H1 (cell line): Measurements from ENCODE around the gene PAQR4. TPM values are rescaled to one million over a fixed set of nuclear protein-coding genes. Genes with fewer than 3 reads are reported as not detected.

Experiments
- BCL11A ChIP-seq, 2 experiments: IDR thresholded peaks; one replicate each; pipeline ENCODE4 v1.6.1; 2011; ENCODE audit warnings: low read depth in 2 of 2, low read length in 2 of 2, mild to moderate bottlenecking in 2 of 2
- CBX5 ChIP-seq: fragments of 300-800, 300-1000 bp; sonication (generic); IDR thresholded peaks from 2 replicates; pipeline ENCODE4 v1.7.1; 2016; ENCODE audit warnings: antibody characterized with exemption, low read length, low read depth
- CEBPB ChIP-seq: IDR thresholded peaks from 2 replicates; pipeline ENCODE4 v1.6.1; 2012; ENCODE audit warnings: low read depth, low read length
- CREB1 ChIP-seq: IDR thresholded peaks from 2 replicates; pipeline ENCODE4 v1.6.1; 2012; ENCODE audit warnings: inconsistent platforms
- EGR1 ChIP-seq: IDR thresholded peaks from 2 replicates; pipeline ENCODE4 v1.6.1; 2011; ENCODE audit warnings: low read depth, low read length, borderline replicate concordance
- FOSL1 ChIP-seq: IDR thresholded peaks from 2 replicates; pipeline ENCODE4 v1.6.1; 2011; ENCODE audit warnings: mild to moderate bottlenecking, low read depth, low read length, moderate library complexity; ENCODE audit not compliant: insufficient read depth
- GABPA ChIP-seq: IDR thresholded peaks from 2 replicates; pipeline ENCODE4 v1.6.1; 2011; ENCODE audit warnings: mild to moderate bottlenecking, low read length, moderate library complexity, borderline replicate concordance; ENCODE audit not compliant: insufficient read depth
- POLR2AphosphoS5 ChIP-seq: IDR thresholded peaks from 2 replicates; pipeline ENCODE4 v1.6.1; 2011; ENCODE audit warnings: low read depth, low read length
- SP4 ChIP-seq: IDR thresholded peaks from 2 replicates; pipeline ENCODE4 v1.6.1; 2012; ENCODE audit warnings: low read length, inconsistent platforms
- SRF ChIP-seq: IDR thresholded peaks from 2 replicates; pipeline ENCODE4 v1.6.1; 2011; ENCODE audit warnings: mild to moderate bottlenecking, low read depth, low read length, moderate library complexity
- TAF7 ChIP-seq: optimal IDR thresholded peaks from 2 replicates; pipeline ENCODE3; 2011; ENCODE audit warnings: low read depth, mild to moderate bottlenecking, inconsistent platforms, low read length, moderate library complexity, borderline replicate concordance
- TCF12 ChIP-seq: IDR thresholded peaks from 2 replicates; pipeline ENCODE4 v1.6.1; 2011; ENCODE audit warnings: low read depth, mild to moderate bottlenecking, low read length
- polyA plus RNA-seq, 7 experiments: library from polyadenylated mRNA; depleted of rRNA in 3 of 7; stranded (reverse) in 5 of 7; unstranded in 2 of 7; fragments of >200 nt in 5 of 7; fragments of 200-250 nt in 2 of 7; gene quantifications; 1 replicate in 5 of 7; 2 replicates in 1 of 7; 4 replicates in 1 of 7; pipeline versions ENCODE4 v1.2.1 to v1.2.3, GENCODE V29; 2011 to 2013; ENCODE audit warnings: missing spikeins in 2 of 7, mixed read lengths in 2 of 7
- total RNA-seq: library from RNA; stranded (reverse); fragmentation: NEBNext Ultra II Directional; extraction: Animal tissue kit (Norgen Biotek cat#: 25700); gene quantifications from 2 replicates; pipeline ENCODE4 v1.2.1, GENCODE V29; 2021
- TF ChIP-seq, protein P1 (sequence below): fragments of 300-600 bp; sonication (generic); IDR thresholded peaks from 2 replicates; pipeline ENCODE4 v1.7.1; 2012; ENCODE audit warnings: low read length, moderate library complexity, mild to moderate bottlenecking, inconsistent platforms; ENCODE audit not compliant: insufficient replicate concordance

The PAQR4 gene
- total and polyA plus RNA-seq, 2 of the 8 experiments (the other 6 are each of a cell fraction or from before 2014, with no cell fraction given) = 28.2 to 34.6 TPM

DNA sequence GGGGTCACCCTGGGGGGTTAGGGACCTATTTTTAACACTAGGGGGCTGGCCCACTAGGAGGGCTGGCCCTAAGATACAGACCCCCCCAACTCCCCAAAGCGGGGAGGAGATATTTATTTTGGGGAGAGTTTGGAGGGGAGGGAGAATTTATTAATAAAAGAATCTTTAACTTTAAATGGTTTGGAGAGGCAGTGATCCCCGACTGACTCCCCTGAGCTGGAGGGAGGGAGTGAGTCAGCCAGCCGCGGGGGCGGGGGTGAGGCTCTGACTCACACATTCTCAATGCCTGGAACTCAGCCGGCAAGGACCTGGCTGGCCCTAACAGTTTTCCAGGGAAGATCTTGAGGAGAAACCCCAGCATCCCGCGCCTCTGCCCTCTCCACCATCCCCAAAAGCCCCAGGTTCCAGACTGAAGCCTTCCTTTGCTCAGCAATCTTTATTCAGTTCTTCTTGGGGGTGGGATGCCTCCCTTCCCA, 53.1 kb downstream of the PAQR4 start (continued):
- TF ChIP-seq, protein P1, sequence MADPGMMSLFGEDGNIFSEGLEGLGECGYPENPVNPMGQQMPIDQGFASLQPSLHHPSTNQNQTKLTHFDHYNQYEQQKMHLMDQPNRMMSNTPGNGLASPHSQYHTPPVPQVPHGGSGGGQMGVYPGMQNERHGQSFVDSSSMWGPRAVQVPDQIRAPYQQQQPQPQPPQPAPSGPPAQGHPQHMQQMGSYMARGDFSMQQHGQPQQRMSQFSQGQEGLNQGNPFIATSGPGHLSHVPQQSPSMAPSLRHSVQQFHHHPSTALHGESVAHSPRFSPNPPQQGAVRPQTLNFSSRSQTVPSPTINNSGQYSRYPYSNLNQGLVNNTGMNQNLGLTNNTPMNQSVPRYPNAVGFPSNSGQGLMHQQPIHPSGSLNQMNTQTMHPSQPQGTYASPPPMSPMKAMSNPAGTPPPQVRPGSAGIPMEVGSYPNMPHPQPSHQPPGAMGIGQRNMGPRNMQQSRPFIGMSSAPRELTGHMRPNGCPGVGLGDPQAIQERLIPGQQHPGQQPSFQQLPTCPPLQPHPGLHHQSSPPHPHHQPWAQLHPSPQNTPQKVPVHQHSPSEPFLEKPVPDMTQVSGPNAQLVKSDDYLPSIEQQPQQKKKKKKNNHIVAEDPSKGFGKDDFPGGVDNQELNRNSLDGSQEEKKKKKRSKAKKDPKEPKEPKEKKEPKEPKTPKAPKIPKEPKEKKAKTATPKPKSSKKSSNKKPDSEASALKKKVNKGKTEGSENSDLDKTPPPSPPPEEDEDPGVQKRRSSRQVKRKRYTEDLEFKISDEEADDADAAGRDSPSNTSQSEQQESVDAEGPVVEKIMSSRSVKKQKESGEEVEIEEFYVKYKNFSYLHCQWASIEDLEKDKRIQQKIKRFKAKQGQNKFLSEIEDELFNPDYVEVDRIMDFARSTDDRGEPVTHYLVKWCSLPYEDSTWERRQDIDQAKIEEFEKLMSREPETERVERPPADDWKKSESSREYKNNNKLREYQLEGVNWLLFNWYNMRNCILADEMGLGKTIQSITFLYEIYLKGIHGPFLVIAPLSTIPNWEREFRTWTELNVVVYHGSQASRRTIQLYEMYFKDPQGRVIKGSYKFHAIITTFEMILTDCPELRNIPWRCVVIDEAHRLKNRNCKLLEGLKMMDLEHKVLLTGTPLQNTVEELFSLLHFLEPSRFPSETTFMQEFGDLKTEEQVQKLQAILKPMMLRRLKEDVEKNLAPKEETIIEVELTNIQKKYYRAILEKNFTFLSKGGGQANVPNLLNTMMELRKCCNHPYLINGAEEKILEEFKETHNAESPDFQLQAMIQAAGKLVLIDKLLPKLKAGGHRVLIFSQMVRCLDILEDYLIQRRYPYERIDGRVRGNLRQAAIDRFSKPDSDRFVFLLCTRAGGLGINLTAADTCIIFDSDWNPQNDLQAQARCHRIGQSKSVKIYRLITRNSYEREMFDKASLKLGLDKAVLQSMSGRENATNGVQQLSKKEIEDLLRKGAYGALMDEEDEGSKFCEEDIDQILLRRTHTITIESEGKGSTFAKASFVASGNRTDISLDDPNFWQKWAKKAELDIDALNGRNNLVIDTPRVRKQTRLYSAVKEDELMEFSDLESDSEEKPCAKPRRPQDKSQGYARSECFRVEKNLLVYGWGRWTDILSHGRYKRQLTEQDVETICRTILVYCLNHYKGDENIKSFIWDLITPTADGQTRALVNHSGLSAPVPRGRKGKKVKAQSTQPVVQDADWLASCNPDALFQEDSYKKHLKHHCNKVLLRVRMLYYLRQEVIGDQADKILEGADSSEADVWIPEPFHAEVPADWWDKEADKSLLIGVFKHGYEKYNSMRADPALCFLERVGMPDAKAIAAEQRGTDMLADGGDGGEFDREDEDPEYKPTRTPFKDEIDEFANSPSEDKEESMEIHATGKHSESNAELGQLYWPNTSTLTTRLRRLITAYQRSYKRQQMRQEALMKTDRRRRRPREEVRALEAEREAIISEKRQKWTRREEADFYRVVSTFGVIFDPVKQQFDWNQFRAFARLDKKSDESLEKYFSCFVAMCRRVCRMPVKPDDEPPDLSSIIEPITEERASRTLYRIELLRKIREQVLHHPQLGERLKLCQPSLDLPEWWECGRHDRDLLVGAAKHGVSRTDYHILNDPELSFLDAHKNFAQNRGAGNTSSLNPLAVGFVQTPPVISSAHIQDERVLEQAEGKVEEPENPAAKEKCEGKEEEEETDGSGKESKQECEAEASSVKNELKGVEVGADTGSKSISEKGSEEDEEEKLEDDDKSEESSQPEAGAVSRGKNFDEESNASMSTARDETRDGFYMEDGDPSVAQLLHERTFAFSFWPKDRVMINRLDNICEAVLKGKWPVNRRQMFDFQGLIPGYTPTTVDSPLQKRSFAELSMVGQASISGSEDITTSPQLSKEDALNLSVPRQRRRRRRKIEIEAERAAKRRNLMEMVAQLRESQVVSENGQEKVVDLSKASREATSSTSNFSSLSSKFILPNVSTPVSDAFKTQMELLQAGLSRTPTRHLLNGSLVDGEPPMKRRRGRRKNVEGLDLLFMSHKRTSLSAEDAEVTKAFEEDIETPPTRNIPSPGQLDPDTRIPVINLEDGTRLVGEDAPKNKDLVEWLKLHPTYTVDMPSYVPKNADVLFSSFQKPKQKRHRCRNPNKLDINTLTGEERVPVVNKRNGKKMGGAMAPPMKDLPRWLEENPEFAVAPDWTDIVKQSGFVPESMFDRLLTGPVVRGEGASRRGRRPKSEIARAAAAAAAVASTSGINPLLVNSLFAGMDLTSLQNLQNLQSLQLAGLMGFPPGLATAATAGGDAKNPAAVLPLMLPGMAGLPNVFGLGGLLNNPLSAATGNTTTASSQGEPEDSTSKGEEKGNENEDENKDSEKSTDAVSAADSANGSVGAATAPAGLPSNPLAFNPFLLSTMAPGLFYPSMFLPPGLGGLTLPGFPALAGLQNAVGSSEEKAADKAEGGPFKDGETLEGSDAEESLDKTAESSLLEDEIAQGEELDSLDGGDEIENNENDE = no peak
- TF ChIP-seq SRF = no peak
- TF ChIP-seq CBX5 = no peak
- TF ChIP-seq GABPA = no peak
- no peak for TF ChIP-seq CEBPB
- no peak for TF ChIP-seq TCF12
- peak; percentile 56 for TF ChIP-seq TAF7
- no peak for TF ChIP-seq FOSL1
- TF ChIP-seq POLR2AphosphoS5 = no peak; the same call in 1 of the 2 replicates
- TF ChIP-seq SP4 = no peak
- TF ChIP-seq BCL11A (IDR thresholded peaks at IDR 0.05; ENCODE audit: low read depth in 2 of 2, low read length in 2 of 2) = no peak
- peak; percentile 89 for TF ChIP-seq EGR1
- no peak for TF ChIP-seq CREB1
